HepG2 (cell line): Measurements from ENCODE around the gene UQCR11. TPM values are rescaled to one million over a fixed set of nuclear protein-coding genes. Genes with fewer than 3 reads are reported as not detected.
A peak's percentile ranks its signal among the peaks of the same experiment; 100 is the strongest.

ENCODE experiments used
- CCDC6 ChIP-seq: sonication (generic); formaldehyde crosslinking; IDR thresholded peaks from 2 replicates; pipeline ENCODE4 v1.8.1; 2022; ENCODE audit warnings: mild to moderate bottlenecking, missing genetic modification reagents, moderate library complexity
- CHD4 ChIP-seq: fragments of 200-600 bp; sonication (generic); IDR thresholded peaks from 2 replicates; pipeline ENCODE4 v1.7.0; 2017; ENCODE audit warnings: mild to moderate bottlenecking, low read length, borderline replicate concordance
- DNMT3B ChIP-seq: conservative IDR thresholded peaks from 2 replicates; pipeline ENCODE4 v1.6.1; 2016; ENCODE audit warnings: missing biosample characterization, control low read depth
- ELF1 ChIP-seq: sonication (generic); formaldehyde crosslinking; IDR thresholded peaks from 2 replicates; pipeline ENCODE4 v1.4.0; 2020; ENCODE audit warnings: missing genetic modification reagents
- HMG20B ChIP-seq: conservative IDR thresholded peaks from 2 replicates; pipeline ENCODE4 v1.6.1; 2016; ENCODE audit warnings: missing genetic modification reagents, missing compliant biosample characterization
- MAF1 ChIP-seq: sonication (generic); formaldehyde crosslinking; IDR thresholded peaks from 2 replicates; pipeline ENCODE4 v1.5.0; 2020; ENCODE audit warnings: missing genetic modification reagents, borderline replicate concordance
- MZF1 ChIP-seq: sonication (generic); formaldehyde crosslinking; IDR thresholded peaks from 2 replicates; pipeline ENCODE4 v1.8.1; 2023; ENCODE audit warnings: mild to moderate bottlenecking, missing genetic modification reagents, borderline replicate concordance
- TBP ChIP-seq: sonication (generic); formaldehyde crosslinking; IDR thresholded peaks from 2 replicates; pipeline ENCODE4 v1.5.0; 2020; ENCODE audit warnings: missing genetic modification reagents
- THAP11 ChIP-seq: IDR thresholded peaks from 2 replicates; pipeline ENCODE4 v1.6.1; 2016; ENCODE audit warnings: missing biosample characterization, missing genetic modification reagents
- UBTF ChIP-seq: sonication (generic); formaldehyde crosslinking; IDR thresholded peaks from 2 replicates; pipeline ENCODE4 v1.4.0; 2020; ENCODE audit warnings: mild to moderate bottlenecking, missing genetic modification reagents
- ZBTB44 ChIP-seq: sonication (generic); formaldehyde crosslinking; IDR thresholded peaks from 2 replicates; pipeline ENCODE4 v1.4.0; 2020; ENCODE audit warnings: missing genetic modification reagents
- ZFP37 ChIP-seq: sonication (generic); formaldehyde crosslinking; IDR thresholded peaks from 2 replicates; pipeline ENCODE4 v1.4.0; 2020; ENCODE audit warnings: missing genetic modification reagents, borderline replicate concordance
- ZNF20 ChIP-seq: sonication (generic); formaldehyde crosslinking; IDR thresholded peaks from 2 replicates; pipeline ENCODE4 v1.4.0; 2020; ENCODE audit warnings: mild to moderate bottlenecking, moderate library complexity, missing genetic modification reagents
- ZNF251 ChIP-seq: sonication (generic); formaldehyde crosslinking; IDR thresholded peaks from 2 replicates; pipeline ENCODE4 v1.9.0; 2021; ENCODE audit warnings: mild to moderate bottlenecking, missing genetic modification reagents
- ZNF512B ChIP-seq: sonication (generic); formaldehyde crosslinking; IDR thresholded peaks from 2 replicates; pipeline ENCODE4 v1.5.1; 2020; ENCODE audit warnings: missing genetic modification reagents, mild to moderate bottlenecking, borderline replicate concordance
- ZNF530 ChIP-seq: sonication (generic); formaldehyde crosslinking; IDR thresholded peaks from 2 replicates; pipeline ENCODE4 v1.5.0; 2020; ENCODE audit warnings: low read depth, mild to moderate bottlenecking, missing genetic modification reagents
- ZNF543 ChIP-seq: sonication (generic); formaldehyde crosslinking; IDR thresholded peaks from 2 replicates; pipeline ENCODE4 v1.4.0; 2020; ENCODE audit warnings: mild to moderate bottlenecking, missing genetic modification reagents
- ZNF572 ChIP-seq: sonication (generic); formaldehyde crosslinking; IDR thresholded peaks from 2 replicates; pipeline ENCODE4 v1.5.1; 2020; ENCODE audit warnings: mild to moderate bottlenecking, missing genetic modification reagents
- ZNF614 ChIP-seq: IDR thresholded peaks from 2 replicates; pipeline ENCODE4 v1.6.1; 2018; ENCODE audit warnings: missing biosample characterization, missing genetic modification reagents, inconsistent platforms, borderline replicate concordance
- ZNF883 ChIP-seq: sonication (generic); formaldehyde crosslinking; IDR thresholded peaks from 2 replicates; pipeline ENCODE4 v1.5.1; 2020; ENCODE audit warnings: mild to moderate bottlenecking, missing genetic modification reagents; ENCODE audit errors: not compliant biosample characterization
- polyA plus RNA-seq, 8 experiments: library from polyadenylated mRNA; depleted of rRNA in 3 of 8; stranded (reverse) in 7 of 8; unstranded in 1 of 8; fragments of >200 nt; fragmentation: Illumina TruSeq in 4 of 8; extraction: Trizol in 4 of 8; gene quantifications; 2 replicates each; pipeline versions ENCODE4 v1.2.1 to v1.2.3, GENCODE V29; 2011 to 2016; ENCODE audit warnings: low read depth in 4 of 8, missing spikeins in 1 of 8, mixed read lengths in 1 of 8; ENCODE audit not compliant: insufficient read depth in 1 of 8
- total RNA-seq, 5 experiments: library from RNA; depleted of rRNA; stranded (reverse); fragments of >200 nt; fragmentation: Illumina TruSeq; extraction: Trizol; gene quantifications; 2 replicates each; pipeline ENCODE4 v1.2.3, GENCODE V29; 2016; ENCODE audit warnings: low read depth in 1 of 5
- TF ChIP-seq, protein P1 (sequence below): sonication (generic); formaldehyde crosslinking; IDR thresholded peaks from 2 replicates; pipeline ENCODE4 v1.4.0; 2020; ENCODE audit warnings: mild to moderate bottlenecking, low read depth, missing genetic modification reagents

The UQCR11 gene
- total and polyA plus RNA-seq, 2 of the 13 experiments (the other 11 are each of a cell fraction or from before 2014, with no cell fraction given), result 125 to 214 TPM

DNA sequence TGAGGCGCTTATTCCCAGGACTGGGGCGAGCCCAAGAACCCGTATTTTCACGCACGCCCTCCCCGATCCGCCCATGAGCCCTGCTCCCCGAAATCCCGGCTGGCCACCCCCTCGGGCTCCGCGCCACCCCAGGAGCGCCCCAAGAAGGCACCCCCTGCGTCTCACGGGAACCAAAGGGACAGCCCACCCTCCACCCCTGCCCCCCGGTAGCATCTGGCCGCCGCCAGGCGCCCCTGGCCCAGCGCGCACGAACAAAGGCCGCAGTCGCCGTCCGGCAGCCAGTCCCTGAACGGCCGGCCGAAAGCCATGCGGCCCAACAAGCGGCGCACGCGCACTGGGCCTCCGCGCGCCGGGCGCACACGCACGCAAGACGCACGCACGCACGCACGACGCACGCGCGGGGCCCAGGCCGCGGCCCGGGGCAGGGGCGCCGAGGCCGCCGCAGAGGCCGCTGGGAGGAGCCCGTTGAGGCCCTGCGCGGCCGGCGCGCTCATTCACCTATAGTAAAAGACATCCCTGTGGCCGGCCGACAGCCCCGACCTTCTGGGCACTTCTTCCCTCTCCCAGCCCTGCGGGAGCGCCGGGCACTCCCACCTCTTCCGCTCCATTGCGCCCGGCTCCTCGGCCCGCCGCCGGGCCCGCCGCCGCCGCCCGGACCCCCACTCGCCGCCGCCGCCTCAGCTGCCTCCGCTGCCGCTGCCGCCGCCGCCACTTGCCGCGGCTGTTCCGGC is 13.1 kb downstream of the UQCR11 start (continued):
- TF ChIP-seq UBTF, result no peak; the same call in 1 of the 2 replicates
- peak; percentile 83 for TF ChIP-seq ZNF883 (CRISPR knock-in tag)
- TF ChIP-seq ZBTB44 (CRISPR knock-in tag), result no peak
- no peak for TF ChIP-seq ZNF614 (CRISPR knock-in tag)
- 0 out of 2 replicates have a peak, but pooled peaks have one; percentile 29 for TF ChIP-seq HMG20B
- TF ChIP-seq, protein P1, sequence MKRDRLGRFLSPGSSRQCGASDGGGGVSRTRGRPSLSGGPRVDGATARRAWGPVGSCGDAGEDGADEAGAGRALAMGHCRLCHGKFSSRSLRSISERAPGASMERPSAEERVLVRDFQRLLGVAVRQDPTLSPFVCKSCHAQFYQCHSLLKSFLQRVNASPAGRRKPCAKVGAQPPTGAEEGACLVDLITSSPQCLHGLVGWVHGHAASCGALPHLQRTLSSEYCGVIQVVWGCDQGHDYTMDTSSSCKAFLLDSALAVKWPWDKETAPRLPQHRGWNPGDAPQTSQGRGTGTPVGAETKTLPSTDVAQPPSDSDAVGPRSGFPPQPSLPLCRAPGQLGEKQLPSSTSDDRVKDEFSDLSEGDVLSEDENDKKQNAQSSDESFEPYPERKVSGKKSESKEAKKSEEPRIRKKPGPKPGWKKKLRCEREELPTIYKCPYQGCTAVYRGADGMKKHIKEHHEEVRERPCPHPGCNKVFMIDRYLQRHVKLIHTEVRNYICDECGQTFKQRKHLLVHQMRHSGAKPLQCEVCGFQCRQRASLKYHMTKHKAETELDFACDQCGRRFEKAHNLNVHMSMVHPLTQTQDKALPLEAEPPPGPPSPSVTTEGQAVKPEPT (CRISPR knock-in tag), result no peak
- no peak for TF ChIP-seq MZF1
- no peak for TF ChIP-seq DNMT3B
- no peak for TF ChIP-seq CHD4
- TF ChIP-seq THAP11, result peak; percentile 79
- TF ChIP-seq ZNF512B (CRISPR knock-in tag), result no peak
- peak; percentile 72; the same call in 1 of the 2 replicates for TF ChIP-seq ZNF530 (CRISPR knock-in tag)
- no peak for TF ChIP-seq ZNF20 (CRISPR knock-in tag)
- no peak for TF ChIP-seq ZNF251 (CRISPR knock-in tag)
- TF ChIP-seq ZFP37 (CRISPR knock-in tag), result no peak
- no peak for TF ChIP-seq MAF1 (CRISPR knock-in tag)
- TF ChIP-seq ZNF543 (CRISPR knock-in tag), result peak; percentile 88; the same call in 1 of the 2 replicates
- TF ChIP-seq ELF1 (CRISPR knock-in tag), result no peak
- no peak for TF ChIP-seq TBP (CRISPR knock-in tag)
- peak; percentile 79; the same call in 1 of the 2 replicates for TF ChIP-seq CCDC6 (CRISPR knock-in tag)
- TF ChIP-seq ZNF572 (CRISPR knock-in tag), result peak; percentile 42; the same call in 1 of the 2 replicates
